ENCODE measurements around the gene E2F2.
"Not testable (repeated sequence)": the region's sequence is repeated elsewhere in the genome, so short reads cannot be mapped to it uniquely, and the experiment has no call there.

Gene E2F2

DNA sequence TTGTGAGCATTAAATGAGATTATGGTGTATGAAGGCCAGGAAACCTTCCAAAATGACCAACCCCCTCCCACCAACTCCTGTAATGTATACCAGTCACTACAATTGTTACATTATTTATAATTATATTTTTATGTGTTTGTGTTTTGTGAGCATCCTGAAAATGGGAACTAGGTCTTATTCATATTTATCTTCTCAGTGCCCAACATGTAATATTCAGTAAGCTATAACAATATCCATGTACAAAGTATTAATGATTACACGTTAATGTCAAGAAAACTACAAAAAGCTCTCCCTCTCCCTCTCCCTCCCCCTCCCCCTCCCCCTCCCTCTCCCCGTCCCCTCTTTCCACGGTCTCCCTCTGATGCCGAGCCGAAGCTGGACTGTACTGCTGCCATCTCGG, 28.1 kb downstream of the E2F2 start:
- FAIRE-seq: no peak
- TF ChIP-seq CTCF (IDR thresholded peaks at IDR 0.05; ENCODE audit: insufficient read depth, missing control alignments): no peak

GRCh38 chr1:23500466-23500865, 30.6 kb downstream of the E2F2 start:
- FAIRE-seq: no peak
- DNase-seq (ENCODE audit: insufficient read length, low spot score): no peak

More for the DNA sequence above, 28.1 kb downstream of the E2F2 start:
- no peak for DNase-seq (ENCODE audit: insufficient read length, low spot score)

DNA sequence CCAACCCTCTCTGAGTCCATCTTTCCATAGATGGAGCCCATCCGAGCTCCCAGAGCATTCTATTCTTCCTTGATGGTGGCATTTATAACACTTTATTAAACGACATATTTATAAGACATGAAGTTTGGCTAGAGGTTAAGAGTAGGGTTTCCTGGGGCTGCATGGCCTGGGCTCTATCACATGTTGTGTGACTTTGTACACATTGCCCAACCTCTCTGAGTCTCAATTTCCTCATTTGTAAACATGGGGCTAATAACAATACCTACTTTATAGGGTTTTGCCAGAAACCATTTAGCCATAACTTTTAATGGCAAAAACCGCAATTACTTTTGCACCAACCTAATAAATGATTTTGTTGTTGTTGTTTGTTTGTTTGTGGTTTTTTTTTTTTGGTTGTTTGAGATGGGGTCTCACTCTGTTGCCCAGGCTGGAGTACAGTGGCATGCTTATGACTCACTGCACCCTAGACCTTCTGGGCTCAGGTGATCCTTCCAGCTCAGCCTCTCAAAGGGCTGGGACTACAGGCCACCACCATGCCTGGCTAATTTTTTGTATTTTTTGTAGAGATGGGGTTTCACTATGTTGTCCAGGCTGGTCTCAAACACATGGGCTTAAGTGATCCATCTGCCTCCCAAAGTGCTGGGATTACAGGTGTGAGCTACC, 33.1 kb downstream of the E2F2 start:
- no peak for TF ChIP-seq CTCF (IDR thresholded peaks at IDR 0.05; ENCODE audit: insufficient read depth, missing control alignments)
- FAIRE-seq: no peak
- DNase-seq (ENCODE audit: insufficient read length, low spot score): no peak

More at GRCh38 chr1:23500466-23500865, 30.6 kb downstream of the E2F2 start:
- no peak for TF ChIP-seq CTCF (IDR thresholded peaks at IDR 0.05; ENCODE audit: insufficient read depth, missing control alignments)

GRCh38 chr1:23496490-23497181, 34.4 kb downstream of the E2F2 start:
- FAIRE-seq (no peak), DNase-seq (ENCODE audit: insufficient read length, low spot score) (no peak)
- no peak for TF ChIP-seq CTCF (IDR thresholded peaks at IDR 0.05; ENCODE audit: insufficient read depth, missing control alignments)

DNA sequence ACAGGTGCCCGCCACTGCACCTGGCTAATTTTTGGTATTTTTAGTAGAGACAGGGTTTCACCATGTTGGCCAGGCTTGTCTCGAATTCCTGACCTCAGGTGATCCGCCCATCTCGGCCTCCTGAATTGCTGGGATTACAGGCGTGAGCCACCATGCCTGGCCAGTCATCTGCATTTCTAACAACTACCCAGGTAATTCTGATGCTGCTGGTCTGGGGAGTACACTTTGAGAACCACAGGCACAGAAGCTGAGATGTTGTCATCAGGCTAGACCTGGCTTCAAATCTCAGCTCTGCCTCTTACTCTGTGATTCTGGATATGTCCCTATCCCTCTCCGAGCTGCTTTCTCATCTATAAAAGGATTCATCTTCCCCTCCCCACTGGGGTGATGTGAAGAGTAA, 36.2 kb downstream of the E2F2 start:
- FAIRE-seq; DNase-seq (ENCODE audit: insufficient read length, low spot score): not testable (repeated sequence)

DNA sequence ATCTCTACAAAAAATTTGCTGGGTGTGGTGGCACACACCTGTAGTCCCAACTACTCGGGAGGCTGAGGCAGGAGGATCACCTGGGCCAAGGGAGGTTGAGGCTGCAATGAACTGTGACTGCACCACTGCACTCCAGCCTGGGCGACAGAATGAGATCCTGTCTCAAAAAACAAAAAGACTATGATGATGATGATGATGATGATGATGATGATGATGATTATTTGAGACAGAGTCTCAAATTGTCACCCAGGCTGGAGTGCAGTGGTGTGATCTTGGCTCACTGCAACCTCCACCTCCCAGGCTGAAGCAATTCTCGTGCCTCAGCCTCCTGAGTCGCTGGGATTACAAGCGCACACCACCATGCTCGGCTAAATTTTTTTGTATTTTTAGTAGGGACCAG, 38.3 kb downstream of the E2F2 start:
- not testable (repeated sequence) for DNase-seq (ENCODE audit: insufficient read length, low spot score); FAIRE-seq

GRCh38 chr1:23492132-23492720, 38.8 kb downstream of the E2F2 start:
- no peak for TF ChIP-seq CTCF (IDR thresholded peaks at IDR 0.05; ENCODE audit: insufficient read depth, missing control alignments)
- DNase-seq (ENCODE audit: insufficient read length, low spot score): no peak
- no peak for FAIRE-seq

DNA sequence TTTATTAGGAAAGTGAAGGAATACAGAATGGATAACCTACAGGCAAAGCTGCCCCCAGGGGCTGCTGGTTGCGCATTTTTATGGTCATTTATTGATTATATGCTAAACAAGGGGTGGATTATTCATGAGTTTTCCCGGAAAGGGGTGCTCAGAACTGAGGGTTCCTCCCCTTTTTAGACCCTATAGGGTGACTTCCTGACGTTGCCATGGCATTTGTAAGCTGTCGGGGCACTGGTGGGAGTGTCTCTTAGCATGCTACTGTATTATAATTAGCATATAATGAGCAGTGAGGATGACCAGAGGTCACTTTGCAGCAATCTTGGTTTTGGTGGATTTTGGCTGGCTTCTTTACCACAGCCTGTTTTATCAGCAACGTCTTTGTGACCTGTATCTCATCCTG, 41.2 kb downstream of the E2F2 start:
- FAIRE-seq (no peak), DNase-seq (ENCODE audit: insufficient read length, low spot score) (no peak)
- no peak for TF ChIP-seq CTCF (IDR thresholded peaks at IDR 0.05; ENCODE audit: insufficient read depth, missing control alignments)

Measured in D721Med (cell line).